HG03457 (cell line): ENCODE measurements around the gene ANKFN1.

Source experiments
- ATAC-seq: cut with Tn5 transposase; IDR thresholded peaks from one replicate; pipeline ENCODE4 v1.9.1; 2021; ENCODE audit warnings: moderate number of reproducible peaks; ENCODE audit not compliant: unreplicated experiment

ANKFN1 gene

GRCh38 chr17:56146534-56146933 lies 6.7 kb upstream of the ANKFN1 start:
- ATAC-seq = no peak

GRCh38 chr17:56148333-56148732 lies 4.9 kb upstream of the ANKFN1 start:
- ATAC-seq = no peak

GRCh38 chr17:56149266-56150036 lies 3.8 kb upstream of the ANKFN1 start:
- no peak for ATAC-seq

- no peak for ATAC-seq
These were observed 2.6 kb upstream of the ANKFN1 start for GRCh38 chr17:56150649-56151048.

DNA sequence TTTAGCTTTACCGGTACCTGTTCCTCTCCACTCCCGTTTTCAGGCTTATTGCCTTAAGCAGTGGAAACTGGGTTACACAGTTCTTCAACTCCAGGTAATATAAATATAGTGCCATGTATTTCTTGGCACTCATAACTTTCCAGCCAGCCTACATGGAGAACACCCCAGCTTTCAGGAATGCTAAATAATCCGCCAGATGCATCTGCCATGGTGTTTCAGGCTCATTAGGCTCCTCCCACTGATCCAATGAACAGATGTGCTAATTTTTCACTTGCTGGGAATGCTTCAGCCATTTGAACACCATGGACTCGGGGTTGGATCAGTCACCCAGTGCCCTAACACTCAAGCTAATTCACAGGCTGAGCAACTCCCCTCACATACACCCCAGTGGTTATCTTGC lies 4.6 kb downstream of the ANKFN1 start:
- no peak for ATAC-seq

DNA sequence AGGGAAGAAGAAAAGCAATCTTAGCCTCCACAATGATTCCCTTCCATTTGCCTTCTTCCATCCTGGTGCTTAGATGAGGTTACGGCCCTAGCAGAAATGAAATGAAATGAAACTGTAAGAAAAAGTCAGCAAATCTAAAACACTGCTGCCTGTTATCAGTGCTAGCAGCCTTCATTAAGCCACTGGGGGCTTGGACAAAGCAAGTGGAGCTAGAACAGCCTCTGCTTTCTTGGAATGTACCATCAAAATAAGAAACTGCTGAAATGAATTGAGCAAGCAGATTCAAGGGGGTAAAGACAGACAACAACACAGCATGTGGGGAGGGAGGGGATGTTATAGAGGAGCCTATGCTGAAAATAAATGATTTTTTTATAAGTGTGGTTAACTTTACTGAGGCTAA lies 5.1 kb downstream of the ANKFN1 start:
- ATAC-seq = no peak

DNA sequence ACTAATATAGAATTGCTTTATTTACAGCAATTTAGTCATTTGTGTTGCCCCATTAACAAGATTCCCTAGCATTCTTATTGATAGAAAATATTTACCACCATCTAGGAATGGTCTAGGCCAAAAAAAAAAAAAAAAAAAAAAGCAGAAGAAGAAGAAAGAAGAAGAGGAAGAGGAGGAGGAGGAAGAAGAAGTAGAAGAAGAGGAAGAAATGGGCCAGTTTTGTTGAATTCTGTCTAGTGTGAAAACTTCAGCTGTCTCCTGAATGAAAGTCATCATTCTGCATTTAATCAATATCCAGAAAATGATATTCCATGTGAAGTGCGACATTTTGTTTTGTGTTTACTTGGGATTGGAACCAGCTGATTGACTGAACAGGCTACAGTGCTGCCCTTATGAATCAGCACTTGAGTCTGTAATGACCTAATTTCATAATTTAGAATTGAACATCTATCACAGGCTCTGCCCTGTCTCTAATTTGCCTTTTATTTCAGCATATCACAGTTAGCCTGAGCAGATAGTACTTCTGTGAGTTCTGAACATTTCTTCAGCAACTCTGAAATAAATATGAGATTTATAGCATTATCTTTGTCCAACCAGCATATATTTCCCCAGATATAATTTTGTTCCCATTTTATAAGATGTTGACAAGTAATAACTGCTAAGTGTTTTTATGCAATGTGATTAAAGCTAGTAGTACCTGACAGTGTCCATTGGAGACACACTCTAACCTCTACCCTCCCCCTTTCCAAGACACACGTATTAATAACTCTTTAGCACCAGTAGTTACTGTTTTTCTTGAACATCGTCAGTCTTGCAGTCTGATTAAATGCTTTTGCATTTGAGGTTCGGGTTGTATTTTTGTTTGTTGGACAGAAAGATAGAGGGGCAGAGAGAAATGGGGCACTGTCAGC lies 5.9 kb downstream of the ANKFN1 start:
- ATAC-seq = no peak

GRCh38 chr17:56159826-56160380 lies 6.6 kb downstream of the ANKFN1 start:
- no peak for ATAC-seq

DNA sequence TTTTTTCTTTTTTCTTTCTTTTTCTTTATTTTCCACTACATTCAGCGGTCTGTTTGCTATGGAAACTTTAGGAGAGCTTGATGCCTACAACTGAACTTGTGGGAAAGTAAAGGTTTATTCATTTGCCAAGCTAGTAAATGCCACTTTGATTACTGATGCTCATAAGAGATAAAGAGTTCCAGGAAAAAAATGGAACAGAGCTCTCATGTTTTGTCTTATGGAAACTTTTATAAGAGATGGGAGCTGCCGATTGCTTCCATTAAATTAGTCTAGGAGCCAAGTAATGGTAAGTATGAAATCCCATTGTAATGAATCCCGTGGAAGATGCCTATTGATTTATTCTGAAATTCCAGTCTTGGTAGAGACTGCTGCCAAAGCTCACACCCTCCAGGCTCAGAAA lies 7.1 kb downstream of the ANKFN1 start:
- ATAC-seq = no peak

DNA sequence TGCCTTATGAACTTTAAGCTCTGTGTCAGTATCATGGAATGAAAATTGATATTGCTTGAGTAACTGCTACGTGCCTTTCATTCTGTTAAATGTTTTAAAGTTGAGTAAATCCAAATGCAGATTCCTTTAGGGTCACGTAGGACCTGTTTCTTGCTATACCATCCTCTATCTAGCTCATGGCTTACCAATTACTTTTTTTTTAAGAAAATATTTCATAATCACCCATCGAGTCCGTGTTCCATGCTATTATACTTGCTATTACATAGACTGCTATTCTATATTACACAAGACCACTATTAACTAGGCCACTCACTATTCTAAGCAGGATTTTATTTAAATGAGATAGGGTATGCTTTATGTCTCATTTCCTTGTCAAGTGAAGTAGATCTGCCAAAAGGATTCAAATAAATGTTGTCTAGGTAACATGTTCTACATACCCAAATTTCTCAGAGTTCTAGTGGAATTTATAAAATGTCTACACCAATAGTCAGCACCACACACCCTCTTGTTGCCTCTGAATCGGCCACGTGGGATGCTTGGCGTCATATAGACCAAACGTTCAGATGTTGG lies 11.9 kb downstream of the ANKFN1 start:
- no peak for ATAC-seq

DNA sequence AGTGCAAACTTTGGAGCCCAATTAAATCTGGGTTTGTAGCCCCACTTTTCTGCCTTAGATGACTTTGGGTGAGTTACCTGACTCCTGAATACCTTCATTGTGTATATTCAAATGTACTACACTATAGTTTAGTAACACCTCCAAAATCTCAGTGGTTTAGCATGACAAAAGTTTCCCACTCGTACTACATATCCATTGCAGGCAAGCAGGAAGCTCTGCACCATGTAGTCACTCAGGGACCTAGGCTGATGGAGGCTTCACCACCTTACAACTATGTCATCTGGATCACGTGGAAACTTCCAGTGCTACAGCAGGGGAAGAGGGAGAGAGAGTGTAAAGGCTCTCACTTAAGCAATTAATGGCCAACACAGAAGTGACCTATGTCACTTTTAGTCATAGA lies 14.2 kb downstream of the ANKFN1 start:
- no peak for ATAC-seq

GRCh38 chr17:56169621-56170020 lies 16.3 kb downstream of the ANKFN1 start:
- no peak for ATAC-seq

DNA sequence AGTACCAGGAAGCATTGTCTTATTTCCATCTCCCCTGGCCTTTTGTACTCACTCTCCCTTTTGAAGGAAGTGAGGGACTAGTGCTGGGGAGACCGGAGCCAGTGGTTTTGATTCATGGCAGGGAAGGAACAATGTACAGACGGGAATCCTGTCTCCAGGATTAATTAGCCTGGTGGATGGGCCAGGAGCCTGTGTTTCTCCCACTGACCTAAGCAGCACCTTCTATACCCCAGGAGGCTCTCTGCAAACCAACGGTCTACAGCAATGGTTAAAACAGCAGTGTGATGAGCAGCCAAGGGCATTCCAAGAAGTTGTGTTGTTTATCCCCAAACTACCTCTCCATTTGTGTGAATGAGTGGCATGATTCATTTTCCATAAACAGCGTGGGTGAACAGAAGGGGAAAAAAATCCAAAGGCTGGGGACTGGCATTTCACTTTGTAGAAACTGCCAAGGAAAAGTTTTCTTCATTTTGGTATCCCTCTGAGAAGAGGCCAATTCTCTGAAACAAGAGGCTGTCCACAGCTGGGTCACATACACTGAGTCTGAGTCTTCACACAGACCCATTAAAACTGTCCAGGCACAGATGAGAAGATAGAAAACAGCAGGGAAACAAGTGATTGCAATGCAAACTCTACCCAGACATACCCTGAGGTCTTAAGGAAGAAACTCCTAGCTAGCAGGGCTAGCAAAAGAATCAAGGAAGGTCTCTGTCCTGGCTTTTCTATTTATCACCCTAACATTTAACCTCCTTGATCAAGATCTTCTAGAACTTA lies 18.1 kb downstream of the ANKFN1 start:
- no peak for ATAC-seq

GRCh38 chr17:56172517-56172982 lies 19.3 kb downstream of the ANKFN1 start:
- ATAC-seq = no peak

DNA sequence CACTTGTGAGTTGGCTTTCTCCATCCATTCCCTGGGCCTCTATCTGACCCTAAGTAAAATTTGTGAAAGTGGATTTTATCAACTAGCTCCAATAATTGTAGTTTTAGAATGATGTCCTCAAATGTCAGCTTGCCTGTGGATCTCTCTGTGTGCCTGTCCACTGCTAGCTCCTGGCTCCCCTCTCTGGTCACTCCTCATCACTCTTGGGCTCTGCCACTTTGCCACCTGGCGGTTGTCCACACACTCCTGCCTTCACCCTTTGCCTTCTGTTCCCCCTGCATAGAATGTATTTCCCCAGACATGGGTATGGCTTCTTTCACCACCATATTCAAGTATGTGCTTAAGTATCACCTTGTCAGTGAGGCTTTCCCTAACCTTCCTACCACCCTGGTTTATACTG lies 19.8 kb downstream of the ANKFN1 start:
- no peak for ATAC-seq

DNA sequence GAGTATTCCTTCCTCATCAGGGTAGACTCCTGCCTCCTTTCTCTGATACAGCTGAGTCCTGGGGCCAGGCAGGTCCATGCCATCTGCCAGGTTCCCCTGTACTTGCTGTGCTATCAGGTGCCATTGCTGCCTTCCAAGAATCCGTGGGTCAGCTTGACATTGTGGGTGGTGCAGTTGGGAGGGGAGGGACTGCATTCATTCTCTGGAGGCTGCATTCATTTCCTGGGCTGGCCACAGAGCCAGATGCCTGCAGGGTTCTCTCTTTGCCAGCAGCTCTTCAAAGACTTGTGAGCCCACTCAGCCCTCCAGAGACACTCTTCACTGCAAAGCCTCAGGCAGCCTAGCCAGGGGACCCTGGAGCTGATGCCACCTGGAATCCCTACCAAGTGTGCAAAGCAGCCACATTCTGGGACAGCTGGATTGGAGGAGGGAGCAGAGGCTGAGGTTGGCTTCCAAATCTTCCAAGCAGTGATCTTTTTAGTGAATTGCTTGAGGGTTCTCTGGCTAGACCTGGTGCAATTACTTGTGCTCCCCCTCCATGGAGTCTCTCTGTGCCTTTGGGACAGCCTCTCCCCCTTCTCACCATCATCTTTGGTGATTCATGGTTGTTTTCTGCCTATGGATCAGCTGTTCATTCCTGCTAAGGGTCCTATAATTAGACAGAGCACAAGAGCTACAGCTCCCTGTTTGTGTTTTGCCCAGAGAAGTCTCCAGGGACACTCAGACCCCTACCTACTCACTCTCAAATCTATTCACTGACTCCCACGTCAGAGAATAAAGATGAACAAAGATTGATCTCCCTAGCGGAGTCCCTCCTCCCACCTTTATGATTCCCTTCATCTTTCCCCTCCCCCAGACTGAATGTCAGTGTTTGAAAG lies 20.9 kb downstream of the ANKFN1 start:
- no peak for ATAC-seq

DNA sequence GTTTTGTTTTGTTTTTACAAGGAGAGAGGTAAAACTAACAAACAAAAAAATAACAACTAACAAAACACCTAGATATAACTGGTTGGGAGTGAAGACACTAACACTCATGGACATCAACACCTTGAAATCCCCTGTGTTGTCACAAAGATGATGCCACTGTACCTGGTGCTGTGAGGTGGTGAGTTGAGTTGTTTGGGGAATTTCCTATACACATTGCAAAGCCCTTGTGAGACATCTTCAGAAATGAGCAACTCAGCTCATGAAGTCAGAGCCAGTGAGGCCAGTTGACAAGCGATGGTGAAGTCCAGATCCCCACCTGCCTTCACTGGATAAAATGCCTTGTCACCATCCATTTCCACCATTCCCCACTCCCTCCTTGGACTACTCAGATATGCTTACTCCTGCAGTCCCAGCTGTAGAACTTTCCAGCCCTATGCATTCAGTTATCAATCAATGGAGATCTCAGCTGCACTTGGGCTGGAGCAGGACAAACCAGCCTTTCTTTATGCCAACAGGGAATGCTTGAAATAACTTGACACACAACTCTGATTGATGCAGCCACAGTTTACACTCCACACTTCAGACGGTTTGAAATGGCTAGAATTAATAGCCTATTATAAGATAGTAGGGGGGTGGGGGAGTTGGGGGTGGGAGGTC lies 22.2 kb downstream of the ANKFN1 start:
- ATAC-seq = no peak

GRCh38 chr17:56176091-56176490 lies 22.8 kb downstream of the ANKFN1 start:
- no peak for ATAC-seq

- ATAC-seq = no peak
These were observed 24.1 kb downstream of the ANKFN1 start for GRCh38 chr17:56177361-56177760.
